NCI-H146 treated with DMSO at 0.1 percent for 48 hours (cell line): Measurements from ENCODE around the gene ZNF736.
"Not testable (repeated sequence)": the region's sequence is repeated elsewhere in the genome, so short reads cannot be mapped to it uniquely, and the experiment has no call there.

Experiments
- DNase-seq: peaks from one replicate; lab custom pipeline; 2025; ENCODE audit not compliant: unreplicated experiment; lab: John Stamatoyannopoulos, UW

The ZNF736 gene

GRCh38 chr7:64313740-64314491, at the start of gene ZNF736:
TSS of gene ZNF736 (plus strand) at chr7:64313961. CDS start at chr7:64314151, 190 bp downstream.
- DNase-seq, result peak; percentile 93

GRCh38 chr7:64266341-64266919, 47.3 kb upstream of the ZNF736 start:
- DNase-seq, result no peak

GRCh38 chr7:64277630-64278029, 36.1 kb upstream of the ZNF736 start:
- DNase-seq, result no peak

- no peak for DNase-seq
Measured at GRCh38 chr7:64294701-64295420, 18.9 kb upstream of the ZNF736 start.

- DNase-seq, result not testable (repeated sequence)
Measured at GRCh38 chr7:64297418-64297817, 16.3 kb upstream of the ZNF736 start.

- DNase-seq, result no peak
Measured at GRCh38 chr7:64300641-64301405, 12.9 kb upstream of the ZNF736 start.

GRCh38 chr7:64307254-64308015, 6.3 kb upstream of the ZNF736 start:
- peak; percentile 94 for DNase-seq

GRCh38 chr7:64308016-64308270, 5.8 kb upstream of the ZNF736 start:
- DNase-seq, result no peak

GRCh38 chr7:64310426-64310825, 3.3 kb upstream of the ZNF736 start:
- no peak for DNase-seq

- no peak for DNase-seq
Measured at GRCh38 chr7:64312826-64313225, 935 bp upstream of the ZNF736 start.

GRCh38 chr7:64314566-64314965, 805 bp downstream of the ZNF736 start:
- DNase-seq, result no peak

- peak; percentile 15 for DNase-seq
Measured at GRCh38 chr7:64316031-64316742, 2.4 kb downstream of the ZNF736 start.

- peak; percentile 26 for DNase-seq
Measured at GRCh38 chr7:64320547-64321513, 7.1 kb downstream of the ZNF736 start.

- not testable (repeated sequence) for DNase-seq
Measured at GRCh38 chr7:64324166-64324565, 10.4 kb downstream of the ZNF736 start.

GRCh38 chr7:64348713-64349210, 35.0 kb downstream of the ZNF736 start:
- DNase-seq, result not testable (repeated sequence)

GRCh38 chr7:64359543-64359942, 45.8 kb downstream of the ZNF736 start:
- no peak for DNase-seq

GRCh38 chr7:64371116-64371515, 57.4 kb downstream of the ZNF736 start:
- DNase-seq, result no peak

GRCh38 chr7:64373017-64373416, 59.3 kb downstream of the ZNF736 start:
- DNase-seq, result no peak

GRCh38 chr7:64400401-64400800, 86.6 kb downstream of the ZNF736 start:
- no peak for DNase-seq
